Endodermal cell (in vitro differentiated cells): ENCODE data around the gene CNGA1. TPM values are rescaled to one million over a fixed set of nuclear protein-coding genes. Genes with fewer than 3 reads are reported as not detected.
A peak's percentile ranks its signal among the peaks of the same experiment; 100 is the strongest.
"Not testable (repeated sequence)": the region's sequence is repeated elsewhere in the genome, so short reads cannot be mapped to it uniquely, and the experiment has no call there.

Experiments used
- DNase-seq: peaks from one replicate; pipeline ENCODE4 v3.0.0-alpha.2; 2017
- H3K27ac ChIP-seq: 2 replicates; pipeline ENCODE4 v1.5.1; 2013; ENCODE audit warnings: mild to moderate bottlenecking, low read depth, low read length, moderate library complexity
- H3K27me3 ChIP-seq: 2 replicates; pipeline ENCODE4 v1.6.1; 2013; ENCODE audit warnings: mild to moderate bottlenecking, low read length, moderate library complexity; ENCODE audit not compliant: insufficient read depth, control insufficient read depth, poor library complexity, severe bottlenecking
- H3K36me3 ChIP-seq: 2 replicates; pipeline ENCODE4 v1.7.0; 2013; ENCODE audit warnings: mild to moderate bottlenecking, low read length, moderate library complexity; ENCODE audit not compliant: control insufficient read depth, insufficient read depth
- H3K4me1 ChIP-seq: one replicate; pipeline ENCODE4 v1.7.0; 2013; ENCODE audit warnings: low read length; ENCODE audit not compliant: control insufficient read depth, insufficient read depth
- H3K4me3 ChIP-seq: 2 replicates; pipeline ENCODE4 v1.5.1; 2013; ENCODE audit warnings: mild to moderate bottlenecking, low read length, moderate library complexity
- H3K9ac ChIP-seq: 2 replicates; pipeline ENCODE4 v1.6.1; 2013; ENCODE audit warnings: mild to moderate bottlenecking, low read length, moderate library complexity; ENCODE audit not compliant: poor library complexity, severe bottlenecking; ENCODE audit errors: extremely low read depth
- H3K9me3 ChIP-seq: 2 replicates; pipeline ENCODE4 v1.6.1; 2013; ENCODE audit warnings: mild to moderate bottlenecking, low read length, moderate library complexity; ENCODE audit not compliant: control insufficient read depth
- H3K27ac Mint-ChIP-seq: 2 replicates; pipeline ENCODE4 v1.8.0; 2020; ENCODE audit warnings: mixed read lengths
- H3K27me3 Mint-ChIP-seq: 2 replicates; pipeline ENCODE4 v1.8.0; 2021; ENCODE audit warnings: mild to moderate bottlenecking, mixed read lengths; ENCODE audit not compliant: insufficient read depth
- H3K36me3 Mint-ChIP-seq: 2 replicates; pipeline ENCODE4 v1.8.0; 2020; ENCODE audit warnings: low read depth, mixed read lengths
- H3K4me1 Mint-ChIP-seq: 2 replicates; pipeline ENCODE4 v1.8.0; 2020; ENCODE audit warnings: mixed read lengths
- H3K4me3 Mint-ChIP-seq: 2 replicates; pipeline ENCODE4 v1.8.0; 2020; ENCODE audit warnings: mild to moderate bottlenecking, moderate library complexity, mixed read lengths
- H3K9me3 Mint-ChIP-seq: 2 replicates; pipeline ENCODE4 v1.8.0; 2020; ENCODE audit warnings: mild to moderate bottlenecking, mixed read lengths
- CTCF ChIP-seq: fragments of 200-600 bp; sonication (generic); conservative IDR thresholded peaks from 2 replicates; pipeline ENCODE4 v1.5.0; 2021; ENCODE audit warnings: antibody characterized with exemption, mild to moderate bottlenecking
- WGBS, 2 experiments: methylation state at CpG; one replicate each; pipeline versions ENCODE4 v1.1.5 to v1.1.7; 2013; ENCODE audit warnings: missing lambda C conversion rate in 2 of 2, mixed read lengths in 1 of 2; ENCODE audit not compliant: insufficient coverage in 1 of 2, insufficient read length in 1 of 2; 5-methylcytosine and 5-hydroxymethylcytosine counted together
- total RNA-seq, 2 donors: library from RNA; stranded (reverse); fragmentation: NEBNext Ultra II Directional in 1 of 2; extraction: Animal tissue kit (Norgen Biotek cat#: 25700) in 1 of 2; gene quantifications; 2 replicates in 1 of 2; 3 replicates in 1 of 2; pipeline ENCODE4 v1.2.1, GENCODE V29; 2021

Gene CNGA1
- total RNA-seq, 2 donors from 2014 or later = 0.24 TPM; not detected in 1

- Mint-ChIP-seq H3K27ac (no peak overlapping the region), H3K4me3 (no peak overlapping the region), H3K27me3 (peaks cover 3% of the 10 kb centered on the region), H3K4me1 (peaks cover 2% of the 10 kb centered on the region), H3K36me3 (peaks cover 14% of the 10 kb centered on the region), H3K9me3 (peaks cover 78% of the 10 kb centered on the region)
- Histone ChIP-seq H3K9me3 (peaks cover 73% of the 10 kb centered on the region), H3K36me3 (no peaks in the 10 kb centered on the region), H3K27me3 (no peaks in the 10 kb centered on the region), H3K4me3 (peak overlapping the region; percentile 46), H3K4me1 (no peaks in the 10 kb centered on the region), H3K9ac (no peak overlapping the region), H3K27ac (no peak overlapping the region)
- TF ChIP-seq CTCF = no peak
- DNase-seq = no peak
- 63 to 66% methylated on average over 4 of the region's 4 CpGs for WGBS, 2 experiments
These were observed 4.8 kb downstream of the CNGA1 start for GRCh38 chr4:48011722-48012121.

GRCh38 chr4:48010906-48011305 is 5.6 kb downstream of the CNGA1 start:
- not testable (repeated sequence) for H3K27ac ChIP-seq, H3K4me1 ChIP-seq, H3K4me3 Mint-ChIP-seq, H3K9ac ChIP-seq, H3K27me3 ChIP-seq, H3K36me3 ChIP-seq, H3K4me1 Mint-ChIP-seq, H3K27me3 Mint-ChIP-seq, DNase-seq, H3K27ac Mint-ChIP-seq
- H3K9me3 Mint-ChIP-seq = peaks cover 83% of the 10 kb centered on the region
- WGBS, 2 experiments = 89 to 91% methylated on average over 3 to 6 of the region's 6 CpGs
- Histone ChIP-seq H3K9me3 (peaks cover 81% of the 10 kb centered on the region), H3K4me3 (peak overlapping the region; percentile 36)
- H3K36me3 Mint-ChIP-seq = peaks cover 18% of the 10 kb centered on the region

GRCh38 chr4:48008021-48008596 is 8.4 kb downstream of the CNGA1 start:
- Histone ChIP-seq H3K9ac (no peak overlapping the region), H3K27me3 (no peaks in the 10 kb centered on the region), H3K4me1 (no peaks in the 10 kb centered on the region), H3K4me3 (no peak overlapping the region), H3K27ac (no peak overlapping the region), H3K36me3 (no peaks in the 10 kb centered on the region), H3K9me3 (peaks cover 79% of the 10 kb centered on the region)
- no peak overlapping the region for H3K27ac Mint-ChIP-seq
- TF ChIP-seq CTCF = no peak
- DNase-seq = no peak
- peaks cover 25% of the 10 kb centered on the region for H3K36me3 Mint-ChIP-seq
- no peaks in the 10 kb centered on the region for H3K27me3 Mint-ChIP-seq
- H3K4me3 Mint-ChIP-seq = no peak overlapping the region
- H3K9me3 Mint-ChIP-seq = peaks cover 81% of the 10 kb centered on the region
- peaks cover 2% of the 10 kb centered on the region for H3K4me1 Mint-ChIP-seq

- Histone ChIP-seq H3K36me3 (no peaks in the 10 kb centered on the region), H3K4me1 (no peaks in the 10 kb centered on the region), H3K27me3 (no peaks in the 10 kb centered on the region), H3K27ac (no peak overlapping the region), H3K9me3 (peaks cover 68% of the 10 kb centered on the region), H3K4me3 (peak overlapping the region; percentile 56), H3K9ac (no peak overlapping the region)
- no peak overlapping the region for H3K4me3 Mint-ChIP-seq
- TF ChIP-seq CTCF = no peak
- H3K36me3 Mint-ChIP-seq = peaks cover 21% of the 10 kb centered on the region
- DNase-seq = no peak
- no peaks in the 10 kb centered on the region for H3K4me1 Mint-ChIP-seq
- no peaks in the 10 kb centered on the region for H3K27me3 Mint-ChIP-seq
- H3K27ac Mint-ChIP-seq = no peak overlapping the region
- 80 to 88% methylated on average over 1 to 2 of the region's 2 CpGs for WGBS, 2 experiments
- peaks cover 64% of the 10 kb centered on the region for H3K9me3 Mint-ChIP-seq
These were observed 10.7 kb downstream of the CNGA1 start for GRCh38 chr4:48005781-48006180.
